ENCODE measurements around the gene SEC31B.

Gene SEC31B

DNA sequence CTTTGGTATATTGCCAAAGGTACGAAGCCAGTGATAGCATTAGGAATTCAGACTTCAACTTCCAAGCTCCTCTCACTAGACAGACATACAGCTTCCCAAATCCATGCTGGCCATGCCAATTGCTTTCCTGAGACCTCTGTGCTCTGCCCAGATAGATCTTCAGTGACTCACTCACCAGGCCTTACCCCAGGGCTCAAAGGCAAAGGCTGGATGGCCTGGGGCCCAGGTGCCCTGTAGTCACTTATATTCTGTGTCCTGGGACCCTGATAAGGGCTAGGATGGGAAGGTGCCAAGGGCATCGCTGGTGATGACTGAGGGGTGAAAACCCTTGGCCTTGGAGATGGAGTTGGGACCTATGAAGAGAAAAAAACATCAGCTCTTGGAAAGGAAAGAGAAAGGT is 29.1 kb downstream of the SEC31B start:
- no peak for DNase-seq

DNA sequence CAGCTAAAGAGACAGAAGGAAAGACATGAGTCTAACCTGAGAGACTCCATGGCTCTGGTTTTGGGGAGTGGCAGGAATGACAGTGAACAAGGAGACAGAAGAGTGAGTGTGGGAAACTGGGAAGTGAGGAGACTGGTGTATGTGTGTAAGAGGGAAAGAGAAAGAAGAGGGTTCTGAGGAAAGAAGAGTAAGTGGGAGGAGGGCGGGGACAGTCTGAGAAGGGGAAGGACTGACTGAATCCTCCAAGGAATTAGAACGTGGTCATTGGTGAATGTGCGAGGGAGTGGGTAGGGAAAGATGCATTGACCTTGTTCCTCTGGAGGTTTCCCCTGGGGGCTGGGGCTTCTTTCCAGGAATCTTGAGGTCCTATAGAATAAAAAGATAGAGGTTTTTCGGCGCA is 30.3 kb downstream of the SEC31B start:
- no peak for DNase-seq

DNA sequence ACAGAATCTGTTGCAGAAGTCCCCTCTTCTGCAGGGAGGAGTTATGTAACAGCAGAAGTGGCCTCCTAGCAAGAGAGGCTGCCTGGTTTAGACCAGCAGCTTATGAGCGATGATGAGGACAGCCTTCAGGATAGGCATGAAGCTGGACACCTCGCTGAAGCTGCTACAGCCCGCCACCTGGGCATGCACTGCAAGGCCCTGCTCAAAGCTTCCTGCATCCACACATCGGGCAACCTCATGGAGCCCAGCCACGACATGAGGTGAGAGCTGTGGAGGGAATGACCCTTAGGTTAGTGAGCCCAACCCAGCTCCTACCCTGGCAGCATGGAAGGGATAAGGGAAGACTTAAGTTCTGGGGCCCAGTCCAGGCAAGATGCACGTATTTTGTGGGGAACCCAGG is 32.1 kb downstream of the SEC31B start:
- DNase-seq: no peak

DNA sequence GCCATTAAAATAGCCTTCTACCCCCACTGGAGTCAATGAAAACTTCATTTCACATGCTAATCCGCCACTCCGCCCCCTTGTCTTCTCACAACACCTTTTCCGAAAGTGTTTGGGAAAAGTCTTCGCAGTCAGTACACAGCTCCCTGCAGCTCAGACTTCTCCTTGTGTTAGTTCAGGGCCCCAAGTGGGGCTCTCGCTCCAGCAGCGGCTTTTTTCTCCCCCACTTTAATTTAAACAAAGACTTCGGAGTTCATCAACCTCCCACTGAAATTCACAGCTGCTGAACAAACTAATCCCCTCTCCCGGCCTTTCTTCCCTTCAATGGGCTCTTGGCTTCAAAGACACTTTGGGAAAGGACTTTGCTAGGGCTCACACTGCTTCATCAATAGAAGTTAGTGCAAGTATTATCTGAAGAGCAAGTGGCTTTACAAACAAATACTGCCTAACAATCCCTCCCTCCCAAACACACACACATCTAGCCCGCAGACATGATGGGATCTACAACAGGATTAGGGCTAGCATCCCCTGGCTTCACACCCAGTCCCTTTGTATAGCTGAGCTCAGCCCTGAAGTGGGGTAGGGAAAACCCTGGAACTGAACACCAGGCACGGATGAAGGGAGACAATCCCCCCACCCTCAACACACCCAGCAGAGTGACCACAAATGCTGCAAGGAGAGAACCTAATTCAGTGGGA is 33.7 kb downstream of the SEC31B start:
- no peak for DNase-seq

DNA sequence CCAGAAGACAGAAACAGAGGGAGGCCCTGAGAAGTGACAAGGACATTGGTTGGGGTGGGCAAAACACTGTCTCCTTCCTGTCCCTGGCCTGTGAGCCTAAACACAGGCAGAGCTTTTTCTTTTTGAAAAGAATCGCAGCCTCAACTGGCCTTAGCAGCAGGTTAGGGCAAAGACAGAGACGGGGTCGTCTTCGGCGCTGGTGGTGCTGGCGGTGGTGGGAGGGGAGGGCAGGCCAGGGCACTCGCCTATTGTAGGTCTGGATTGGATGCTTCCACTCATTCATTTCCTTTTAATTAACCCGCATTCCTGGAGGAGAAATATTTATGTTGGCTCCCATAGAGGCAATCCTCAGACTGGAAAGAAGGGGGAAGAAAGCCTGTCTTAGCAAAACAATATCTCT is 34.3 kb downstream of the SEC31B start:
- DNase-seq: no peak

DNA sequence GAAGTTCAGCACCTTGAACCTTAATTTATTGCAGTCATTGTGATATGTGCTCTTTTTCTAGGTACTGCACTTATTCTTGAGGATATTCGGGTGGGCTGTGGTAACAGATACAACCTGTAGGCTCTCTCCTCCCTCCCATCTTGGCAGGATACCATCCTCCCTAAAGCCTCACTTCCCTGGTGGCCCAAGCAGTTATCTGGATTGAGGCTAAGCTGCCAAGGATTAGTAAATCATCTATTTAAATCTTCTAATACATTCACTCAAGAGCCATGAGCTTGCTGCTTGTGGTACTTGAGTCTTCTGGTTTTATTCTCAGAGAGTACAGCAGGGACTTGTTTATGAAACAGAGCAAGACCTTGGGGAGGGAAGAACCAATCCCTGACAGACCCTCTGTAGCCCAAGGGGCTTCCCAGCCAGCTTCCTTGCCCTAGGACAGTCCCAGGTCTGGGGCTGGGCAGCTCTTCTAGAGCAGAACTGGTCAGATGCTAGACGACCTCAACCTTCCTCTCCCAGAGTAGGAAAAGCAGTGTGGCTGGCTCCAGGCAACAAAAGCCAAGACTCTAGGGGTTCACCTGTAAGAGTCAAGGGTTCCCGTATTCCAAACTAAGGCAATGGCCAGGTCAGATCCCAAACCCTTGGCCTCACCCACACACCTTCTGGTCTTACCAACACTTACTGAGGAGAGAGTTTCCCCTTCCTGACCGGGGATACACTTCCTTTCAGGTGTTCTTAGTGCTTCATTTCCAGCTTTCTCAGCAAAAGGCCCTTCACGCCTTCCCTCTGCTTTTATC is 35.6 kb downstream of the SEC31B start:
- DNase-seq: no peak

DNA sequence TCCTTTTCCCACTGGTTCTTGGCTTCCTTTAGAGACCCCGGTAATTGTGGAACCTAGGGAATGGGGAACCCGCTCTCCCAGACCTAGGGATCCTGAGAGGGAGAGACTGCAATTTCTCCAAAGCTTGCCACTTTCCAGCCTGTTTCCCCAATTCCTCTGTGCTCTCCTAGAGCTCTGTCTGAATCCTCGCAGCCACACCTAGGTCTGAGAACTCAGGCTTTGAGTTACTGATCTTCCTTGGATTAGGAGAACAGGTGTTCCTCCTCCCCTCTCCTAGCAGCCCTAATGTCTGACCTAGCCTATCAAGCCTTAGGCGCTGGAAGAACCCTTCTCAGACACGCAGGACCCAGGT is 36.9 kb downstream of the SEC31B start:
- no peak for DNase-seq

DNA sequence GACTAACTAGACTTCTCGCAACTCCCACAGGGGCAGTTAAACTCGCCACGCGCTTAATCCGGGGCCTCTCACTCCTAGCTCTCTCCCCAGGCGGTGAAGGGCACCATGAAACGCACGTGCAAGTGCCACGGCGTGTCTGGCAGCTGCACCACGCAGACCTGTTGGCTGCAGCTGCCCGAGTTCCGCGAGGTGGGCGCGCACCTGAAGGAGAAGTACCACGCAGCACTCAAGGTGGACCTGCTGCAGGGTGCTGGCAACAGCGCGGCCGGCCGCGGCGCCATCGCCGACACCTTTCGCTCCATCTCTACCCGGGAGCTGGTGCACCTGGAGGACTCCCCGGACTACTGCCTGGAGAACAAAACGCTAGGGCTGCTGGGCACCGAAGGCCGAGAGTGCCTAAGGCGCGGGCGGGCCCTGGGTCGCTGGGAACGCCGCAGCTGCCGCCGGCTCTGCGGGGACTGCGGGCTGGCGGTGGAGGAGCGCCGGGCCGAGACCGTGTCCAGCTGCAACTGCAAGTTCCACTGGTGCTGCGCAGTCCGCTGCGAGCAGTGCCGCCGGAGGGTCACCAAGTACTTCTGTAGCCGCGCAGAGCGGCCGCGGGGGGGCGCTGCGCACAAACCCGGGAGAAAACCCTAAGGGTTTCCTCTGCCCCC is 37.4 kb downstream of the SEC31B start:
- DNase-seq: no peak

DNA sequence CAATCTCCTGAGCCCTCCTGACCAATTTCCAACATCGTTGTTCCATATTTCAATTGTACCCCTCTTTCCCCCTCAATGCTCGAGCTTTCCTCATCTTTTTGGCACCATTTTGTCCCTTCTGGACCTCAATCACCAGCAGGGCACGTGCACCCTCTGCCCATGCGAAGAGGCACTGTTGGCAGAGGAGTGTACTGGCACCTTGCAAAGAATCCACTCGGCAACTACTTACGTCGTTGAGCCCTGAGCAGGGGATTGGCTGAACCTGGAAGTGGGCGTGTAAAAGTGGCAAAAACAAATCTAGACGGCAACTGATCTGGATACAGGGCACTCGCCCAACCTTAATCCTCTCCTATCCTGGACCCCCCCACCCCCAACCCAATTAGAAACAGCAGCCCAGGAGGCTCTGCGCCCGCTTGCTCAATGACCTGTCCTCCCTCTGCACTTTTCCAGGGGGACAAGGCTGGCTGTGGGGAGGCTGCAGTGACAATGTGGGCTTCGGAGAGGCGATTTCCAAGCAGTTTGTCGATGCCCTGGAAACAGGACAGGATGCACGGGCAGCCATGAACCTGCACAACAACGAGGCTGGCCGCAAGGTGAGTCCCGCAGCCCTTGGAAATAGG is 38.1 kb downstream of the SEC31B start:
- no peak for DNase-seq

DNA sequence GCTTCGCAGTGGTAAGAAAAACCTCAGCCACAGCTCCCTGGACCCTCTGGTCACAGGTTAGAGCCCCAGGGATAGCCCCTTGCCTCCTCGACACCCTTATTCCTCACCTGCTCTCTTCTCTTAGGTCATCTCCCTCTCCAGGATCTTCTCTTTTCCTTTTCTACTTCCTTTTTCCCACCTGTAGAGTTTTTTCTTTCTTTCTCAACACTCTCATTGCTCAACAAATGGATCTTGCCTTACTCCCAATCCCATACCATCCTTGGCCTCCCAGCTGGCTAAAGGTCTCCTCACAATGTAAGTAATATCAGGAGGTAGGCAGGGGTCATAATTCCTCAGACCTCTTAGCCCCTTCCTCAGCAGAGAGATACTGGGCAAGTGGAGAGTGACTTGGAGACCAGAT is 39.7 kb downstream of the SEC31B start:
- DNase-seq: no peak

DNA sequence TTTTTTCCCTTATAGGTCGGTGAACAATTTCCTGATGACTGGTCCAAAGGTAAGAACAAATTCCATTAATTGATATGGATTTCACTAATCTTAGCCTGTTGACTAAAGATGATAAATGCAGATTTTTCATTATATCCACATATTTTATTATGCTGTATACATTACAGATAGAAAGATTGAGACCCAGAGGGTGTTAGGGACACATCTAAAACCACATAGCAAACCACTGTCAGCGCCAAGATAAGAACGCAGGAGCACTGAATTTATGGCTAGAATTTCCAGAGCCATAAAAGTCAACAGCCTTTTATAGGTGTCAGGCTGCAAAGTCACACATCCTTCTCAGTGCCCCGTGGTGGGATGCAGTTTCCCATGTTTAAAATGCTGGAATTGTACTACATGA is 40.6 kb downstream of the SEC31B start:
- DNase-seq: no peak

DNA sequence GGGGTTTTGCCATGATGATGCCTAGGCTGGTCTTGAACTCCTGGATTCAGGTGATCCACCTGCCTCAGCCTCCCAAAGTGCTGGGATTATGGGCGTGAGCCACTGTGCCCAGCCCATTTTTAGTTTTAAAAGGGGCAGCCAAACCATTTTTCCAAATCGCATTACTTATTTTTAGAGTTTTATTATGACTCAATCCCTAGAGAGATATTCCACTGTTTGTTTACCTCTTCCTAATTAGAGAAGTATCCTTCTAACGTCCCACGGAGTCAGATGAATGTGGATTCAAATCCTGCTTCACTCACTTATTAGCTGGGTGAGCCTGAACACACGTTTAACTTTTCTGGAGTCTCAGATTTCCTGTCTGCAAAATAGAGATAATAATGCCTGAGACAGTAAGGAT is 41.7 kb downstream of the SEC31B start:
- no peak for DNase-seq

DNA sequence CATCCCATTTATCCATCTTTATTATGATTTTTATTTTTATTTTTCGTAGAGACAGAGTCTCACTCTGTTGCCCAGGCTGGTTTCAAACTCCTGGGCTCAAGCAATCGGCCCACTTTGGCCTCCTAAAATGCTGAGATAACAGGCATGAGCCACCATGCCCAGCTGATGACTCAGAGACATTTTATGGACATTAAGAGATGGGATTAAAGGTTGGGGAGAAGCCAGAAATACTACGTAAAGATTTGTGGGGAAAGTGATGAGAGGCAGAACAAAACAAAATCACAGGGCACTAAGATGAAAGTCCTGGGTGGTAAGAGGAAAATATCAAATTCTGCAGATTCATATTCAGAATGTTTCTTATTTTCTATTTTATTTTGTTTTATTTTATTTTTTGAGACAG is 49.3 kb downstream of the SEC31B start:
- no peak for DNase-seq

DNA sequence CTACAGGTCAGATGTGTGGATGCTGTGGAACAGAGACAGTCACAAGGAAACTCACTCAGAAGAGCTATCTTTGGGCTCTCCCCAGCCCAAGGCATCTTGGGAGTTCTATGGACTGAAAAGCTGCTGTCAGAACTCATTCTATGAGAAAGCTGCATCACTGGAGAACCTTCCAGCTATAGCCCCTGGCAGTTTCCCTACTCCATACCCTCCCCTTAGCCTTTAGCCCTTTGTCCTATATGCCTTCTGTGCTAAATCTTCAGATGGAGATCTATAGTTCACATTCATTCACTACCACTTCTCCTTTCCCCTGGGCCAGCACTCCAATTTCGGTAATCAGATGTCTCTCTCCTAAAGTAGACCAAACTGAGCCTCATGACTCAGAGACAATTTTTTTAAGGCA is 49.9 kb downstream of the SEC31B start:
- no peak for DNase-seq

DNA sequence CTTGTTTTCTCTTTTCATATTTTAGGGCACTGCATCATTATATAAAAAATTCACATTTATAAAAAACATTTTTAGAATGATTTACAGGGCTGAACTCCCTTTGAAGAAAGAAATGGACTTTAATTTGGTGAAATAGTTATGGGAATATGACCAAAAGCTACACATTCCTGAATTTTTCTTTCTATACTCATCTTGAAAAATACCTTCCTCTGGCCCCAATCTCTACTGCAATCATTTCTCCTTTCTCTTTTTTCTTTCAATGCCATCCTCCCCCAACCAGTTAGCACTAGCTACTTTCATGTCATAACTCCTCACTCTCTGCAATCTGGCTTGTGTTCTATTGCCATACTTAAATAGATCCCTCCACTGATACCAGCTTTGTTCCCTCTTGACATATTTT is 50.7 kb downstream of the SEC31B start:
- no peak for DNase-seq

DNA sequence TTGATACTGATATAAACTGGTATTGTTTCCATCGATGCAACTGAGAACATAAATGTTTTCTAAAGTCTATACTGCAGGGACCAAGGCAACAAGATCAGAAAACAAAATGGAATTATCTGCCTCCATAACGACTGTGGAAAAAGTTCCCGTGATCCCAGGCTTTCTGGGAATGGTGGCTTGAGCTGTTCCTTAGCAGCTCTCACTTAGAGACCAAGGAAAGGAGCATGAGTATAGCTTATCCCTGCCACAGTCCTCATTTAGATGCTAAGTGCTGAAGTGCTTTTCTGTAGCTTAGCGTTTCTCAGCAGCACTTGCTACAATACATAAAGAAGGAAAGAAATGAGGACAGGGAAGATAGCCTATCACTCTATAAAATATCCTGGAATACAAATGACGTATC is 51.3 kb downstream of the SEC31B start:
- no peak for DNase-seq

DNA sequence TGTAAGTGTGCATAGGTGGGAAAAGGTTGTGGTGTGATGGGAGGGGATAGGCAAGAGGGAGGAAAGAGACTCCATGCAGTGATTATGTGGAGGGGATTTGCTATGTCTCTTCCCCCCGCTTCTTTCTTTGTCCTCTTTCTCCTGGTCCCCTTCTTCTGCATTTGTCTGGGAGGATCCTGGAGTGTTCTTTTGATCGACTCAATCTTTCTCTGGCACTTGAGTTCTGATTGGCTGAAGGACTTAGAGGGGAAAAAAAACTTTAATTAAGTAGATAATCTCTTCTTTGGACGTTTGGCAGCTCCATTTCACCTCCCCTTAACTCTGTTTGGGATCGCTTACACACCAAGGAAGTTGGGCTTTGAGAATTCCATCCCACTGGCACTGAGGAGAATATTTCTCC is 57.0 kb downstream of the SEC31B start, which contains the start of gene WNT8B:
TSS of gene WNT8B (plus strand) at position 301 of the 400 bp plus-strand sequence. CDS start 160 bp downstream, outside the sequence.
- DNase-seq: no peak

DNA sequence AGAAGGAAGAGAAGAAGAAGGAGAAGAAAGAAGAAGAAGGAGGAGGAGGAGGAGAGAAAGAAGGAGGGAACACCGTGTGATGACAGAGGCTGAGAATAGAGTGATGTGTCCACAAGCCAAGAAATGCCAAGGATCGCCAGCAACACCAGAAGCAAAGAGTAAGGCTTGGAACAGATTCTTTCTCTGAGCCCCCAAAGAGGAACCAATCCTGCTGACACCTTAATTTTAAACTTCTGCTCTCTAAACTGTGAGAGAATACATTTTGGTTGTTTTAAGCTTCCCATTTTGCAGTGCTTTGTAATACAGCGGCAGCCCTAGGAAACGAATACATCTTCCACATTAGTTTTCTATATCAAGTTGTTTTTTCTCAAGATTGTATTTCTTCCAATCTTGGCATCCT is 70.7 kb downstream of the SEC31B start:
- DNase-seq: no peak

DNA sequence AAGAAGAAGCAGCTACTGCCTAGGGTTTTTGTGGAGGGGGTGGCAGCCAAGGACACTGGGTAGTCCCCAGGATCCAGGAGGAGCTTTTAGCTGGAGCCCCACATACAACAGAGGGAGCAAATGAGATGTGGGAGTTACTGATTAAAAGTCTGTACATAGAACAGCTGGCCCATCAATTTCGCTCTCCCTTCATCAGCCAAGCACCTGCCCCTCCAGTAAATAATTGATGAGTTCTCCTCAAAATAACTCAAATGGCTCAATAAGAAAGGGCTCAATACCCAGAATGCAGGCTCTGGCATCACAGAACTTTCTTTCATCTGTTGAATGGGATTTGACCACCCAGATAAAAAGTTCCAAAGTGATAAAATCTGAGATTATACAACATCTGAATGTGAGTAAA is 72.0 kb downstream of the SEC31B start:
- no peak for DNase-seq

DNA sequence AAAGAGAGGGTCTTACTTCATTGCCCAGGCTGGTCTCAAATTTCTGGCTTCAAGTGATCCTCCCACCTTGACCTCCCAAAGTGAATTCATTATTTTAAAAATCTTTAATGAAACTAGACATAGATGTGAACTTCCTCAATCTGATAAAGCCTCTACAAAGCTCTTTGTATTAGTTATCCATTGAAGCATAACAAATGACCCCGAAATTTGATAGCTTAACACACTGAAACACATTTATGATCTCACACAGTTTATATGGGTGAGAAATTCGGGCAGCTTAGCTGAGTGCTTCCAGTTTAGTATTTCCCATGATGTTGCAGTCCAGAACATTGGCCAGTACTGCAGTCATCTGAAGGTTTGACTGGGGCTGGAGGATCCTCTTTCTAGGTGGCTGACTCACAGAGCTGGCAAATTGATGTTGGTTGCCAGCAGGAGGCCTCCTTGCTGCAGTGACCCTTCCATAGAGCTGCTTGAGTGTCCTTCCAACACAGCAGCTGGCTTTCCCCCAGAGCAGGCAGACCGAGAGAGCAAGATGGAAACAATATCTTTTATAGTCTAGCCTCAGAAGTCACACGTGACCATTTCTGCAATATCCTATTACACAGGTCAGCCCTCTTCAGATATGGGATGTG is 73.4 kb downstream of the SEC31B start:
- DNase-seq: no peak

DNA sequence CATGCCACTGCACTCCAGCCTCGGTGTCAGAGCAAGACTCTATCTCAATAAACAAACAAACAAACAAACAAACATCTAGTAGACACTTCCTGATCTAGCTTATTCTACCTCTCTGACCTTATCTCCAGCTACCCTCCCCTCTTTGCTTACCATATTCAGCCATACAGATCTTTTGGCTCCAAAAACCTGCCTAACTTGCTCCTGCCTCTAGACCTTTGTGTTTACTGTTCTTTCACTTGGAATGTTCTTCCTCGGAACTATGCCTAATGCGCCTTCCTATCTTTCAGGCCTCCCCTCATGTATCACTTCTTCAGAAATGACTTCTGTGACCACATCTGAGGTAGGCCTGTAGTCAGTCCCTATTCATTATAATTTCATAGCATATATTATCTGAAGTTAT is 77.1 kb downstream of the SEC31B start:
- DNase-seq: no peak

DNA sequence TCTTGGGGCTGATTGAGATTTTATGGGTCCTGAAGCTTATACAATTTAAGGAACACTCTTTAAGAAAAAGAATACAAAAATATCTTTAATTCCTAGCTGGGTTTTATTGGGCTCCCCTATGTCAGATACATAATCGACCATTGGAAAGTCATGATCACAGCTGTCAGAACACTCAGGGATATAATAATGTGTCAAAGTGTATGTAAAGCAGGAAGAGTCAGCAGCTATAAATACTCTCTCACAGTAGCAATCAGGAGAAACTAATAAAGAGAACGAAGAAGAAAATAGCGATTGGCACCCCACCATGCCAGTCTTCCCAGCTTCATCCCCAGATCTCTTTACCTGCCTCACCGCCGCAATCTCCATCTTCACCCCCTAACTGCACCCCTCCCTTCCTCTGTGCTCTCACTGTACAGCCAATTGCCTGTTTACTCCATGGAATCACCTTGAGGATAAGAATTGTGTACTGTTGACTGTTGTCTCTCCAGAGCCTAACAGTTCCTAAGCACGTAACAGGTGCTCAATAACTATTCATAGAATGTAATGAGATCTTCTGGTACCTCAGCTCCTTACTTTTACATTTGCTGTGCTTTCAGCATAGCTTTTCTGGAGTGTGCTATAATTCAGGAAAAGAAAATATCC is 80.9 kb downstream of the SEC31B start:
- no peak for DNase-seq
